Stimulated activated naive CD8-positive, alpha-beta T cell treated with anti-CD3 and anti-CD28 coated beads, Interleukin-15, Interleukin-2, amounts not matched to agents 100 ng/mL and 50 ng/mL, for 24 hours (primary cell): ENCODE data around the gene SLC23A3.

Experiments used
- H3K27ac Mint-ChIP-seq: one replicate; pipeline ENCODE4 v1.8.0; 2021; ENCODE audit warnings: mild to moderate bottlenecking, mixed read lengths
- H3K27me3 Mint-ChIP-seq: one replicate; pipeline ENCODE4 v1.8.0; 2021; ENCODE audit warnings: mixed read lengths
- H3K36me3 Mint-ChIP-seq: one replicate; pipeline ENCODE4 v1.8.0; 2021; ENCODE audit warnings: low read depth, mixed read lengths
- H3K4me1 Mint-ChIP-seq: one replicate; pipeline ENCODE4 v1.8.0; 2021; ENCODE audit warnings: low read depth, mixed read lengths
- H3K4me3 Mint-ChIP-seq: one replicate; pipeline ENCODE4 v1.8.0; 2021; ENCODE audit warnings: mild to moderate bottlenecking, mixed read lengths
- H3K9me3 Mint-ChIP-seq: one replicate; pipeline ENCODE4 v1.8.0; 2021; ENCODE audit warnings: mixed read lengths

Gene SLC23A3

DNA sequence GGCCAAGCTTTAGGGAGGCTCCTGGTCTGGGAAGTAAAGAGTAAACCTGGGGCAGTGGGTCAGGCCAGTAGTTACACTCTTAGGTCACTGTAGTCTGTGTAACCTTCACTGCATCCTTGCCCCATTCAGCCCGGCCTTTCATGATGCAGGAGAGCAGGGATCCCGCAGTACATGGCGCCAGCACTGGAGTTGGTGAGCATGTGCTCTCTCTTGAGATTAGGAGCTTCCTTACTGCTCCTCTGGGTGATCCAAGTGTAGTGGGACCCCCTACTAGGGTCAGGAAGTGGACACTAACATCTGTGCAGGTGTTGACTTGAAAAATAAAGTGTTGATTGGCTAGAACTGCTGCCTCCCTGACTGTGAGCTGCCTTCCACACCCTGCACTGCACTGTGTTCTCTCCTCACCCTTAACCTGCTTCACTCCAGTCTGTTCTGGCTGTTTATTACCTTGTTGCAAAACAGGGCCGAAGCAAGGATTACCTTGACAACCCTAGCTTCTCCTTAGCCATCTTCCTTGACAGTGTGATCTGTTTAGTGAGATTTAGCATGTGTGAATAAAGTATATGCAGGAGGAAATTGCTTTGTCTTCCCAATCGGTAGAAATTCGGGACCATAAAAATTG lies 13.4 kb upstream of the SLC23A3 start:
- peaks cover 56% of the 10 kb centered on the region for H3K36me3 Mint-ChIP-seq
- peak overlapping the region; percentile 15 for H3K27ac Mint-ChIP-seq
- no peak overlapping the region for H3K4me3 Mint-ChIP-seq
- no peaks in the 10 kb centered on the region for H3K27me3 Mint-ChIP-seq
- no peaks in the 10 kb centered on the region for H3K9me3 Mint-ChIP-seq
- H3K4me1 Mint-ChIP-seq, result peaks cover 54% of the 10 kb centered on the region

DNA sequence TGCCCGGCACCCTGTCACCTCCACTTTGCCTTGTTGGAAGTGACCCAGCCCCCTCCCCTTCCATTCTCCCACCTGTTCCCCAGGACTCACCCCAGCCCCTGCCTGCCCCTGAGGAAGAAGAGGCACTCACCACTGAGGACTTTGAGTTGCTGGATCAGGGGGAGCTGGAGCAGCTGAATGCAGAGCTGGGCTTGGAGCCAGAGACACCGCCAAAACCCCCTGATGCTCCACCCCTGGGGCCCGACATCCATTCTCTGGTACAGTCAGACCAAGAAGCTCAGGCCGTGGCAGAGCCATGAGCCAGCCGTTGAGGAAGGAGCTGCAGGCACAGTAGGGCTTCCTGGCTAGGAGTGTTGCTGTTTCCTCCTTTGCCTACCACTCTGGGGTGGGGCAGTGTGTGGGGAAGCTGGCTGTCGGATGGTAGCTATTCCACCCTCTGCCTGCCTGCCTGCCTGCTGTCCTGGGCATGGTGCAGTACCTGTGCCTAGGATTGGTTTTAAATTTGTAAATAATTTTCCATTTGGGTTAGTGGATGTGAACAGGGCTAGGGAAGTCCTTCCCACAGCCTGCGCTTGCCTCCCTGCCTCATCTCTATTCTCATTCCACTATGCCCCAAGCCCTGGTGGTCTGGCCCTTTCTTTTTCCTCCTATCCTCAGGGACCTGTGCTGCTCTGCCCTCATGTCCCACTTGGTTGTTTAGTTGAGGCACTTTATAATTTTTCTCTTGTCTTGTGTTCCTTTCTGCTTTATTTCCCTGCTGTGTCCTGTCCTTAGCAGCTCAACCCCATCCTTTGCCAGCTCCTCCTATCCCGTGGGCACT lies 12.7 kb upstream of the SLC23A3 start:
- peaks cover 54% of the 10 kb centered on the region for H3K4me1 Mint-ChIP-seq
- H3K27ac Mint-ChIP-seq, result peak overlapping the region; percentile 15
- peaks cover 56% of the 10 kb centered on the region for H3K36me3 Mint-ChIP-seq
- no peak overlapping the region for H3K4me3 Mint-ChIP-seq
- no peaks in the 10 kb centered on the region for H3K27me3 Mint-ChIP-seq
- no peaks in the 10 kb centered on the region for H3K9me3 Mint-ChIP-seq

DNA sequence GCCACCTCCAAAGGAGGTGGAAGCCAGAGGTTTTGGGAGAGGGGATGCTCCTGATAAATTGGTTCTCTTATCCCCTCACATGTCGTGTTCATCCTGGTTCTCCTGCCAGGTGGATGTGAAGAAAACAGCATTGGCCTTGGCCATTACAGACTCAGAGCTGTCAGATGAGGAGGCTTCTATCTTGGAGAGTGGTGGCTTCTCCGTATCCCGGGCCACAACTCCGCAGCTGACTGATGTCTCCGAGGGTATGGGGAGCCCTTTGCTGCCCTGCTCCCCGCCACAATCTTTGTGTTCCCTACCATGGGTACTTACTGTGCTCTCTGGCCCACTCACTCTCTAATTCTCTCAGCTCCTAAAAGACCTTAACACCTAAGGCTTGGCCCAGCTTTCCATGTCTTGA lies 11.7 kb upstream of the SLC23A3 start:
- H3K4me3 Mint-ChIP-seq, result no peak overlapping the region
- peak overlapping the region; percentile 51 for H3K27ac Mint-ChIP-seq
- no peaks in the 10 kb centered on the region for H3K9me3 Mint-ChIP-seq
- H3K36me3 Mint-ChIP-seq, result peaks cover 49% of the 10 kb centered on the region
- H3K4me1 Mint-ChIP-seq, result peaks cover 50% of the 10 kb centered on the region
- H3K27me3 Mint-ChIP-seq, result no peaks in the 10 kb centered on the region

DNA sequence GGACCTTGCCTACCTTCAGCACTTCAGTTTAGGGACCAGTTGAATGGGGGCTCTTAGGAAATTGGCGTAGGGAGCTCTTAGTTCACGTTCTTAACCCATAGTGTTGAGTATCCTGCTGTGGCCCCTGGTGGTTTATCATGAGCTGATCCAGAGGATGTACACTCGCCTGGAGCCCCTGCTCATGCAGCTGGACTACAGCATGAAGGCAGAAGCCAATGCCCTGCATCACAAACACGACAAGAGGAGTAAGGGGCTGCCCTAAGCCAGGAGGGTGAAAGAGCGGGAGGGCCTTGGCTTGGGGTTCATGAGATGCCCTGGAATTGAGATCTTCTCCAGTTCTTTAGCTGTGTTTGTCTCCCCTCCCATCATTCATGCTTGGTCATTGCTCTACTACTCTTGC lies 11.1 kb upstream of the SLC23A3 start:
- Mint-ChIP-seq H3K4me3 (no peak overlapping the region), H3K4me1 (peaks cover 47% of the 10 kb centered on the region), H3K36me3 (peaks cover 45% of the 10 kb centered on the region), H3K27ac (no peak overlapping the region), H3K9me3 (no peaks in the 10 kb centered on the region), H3K27me3 (no peaks in the 10 kb centered on the region)

DNA sequence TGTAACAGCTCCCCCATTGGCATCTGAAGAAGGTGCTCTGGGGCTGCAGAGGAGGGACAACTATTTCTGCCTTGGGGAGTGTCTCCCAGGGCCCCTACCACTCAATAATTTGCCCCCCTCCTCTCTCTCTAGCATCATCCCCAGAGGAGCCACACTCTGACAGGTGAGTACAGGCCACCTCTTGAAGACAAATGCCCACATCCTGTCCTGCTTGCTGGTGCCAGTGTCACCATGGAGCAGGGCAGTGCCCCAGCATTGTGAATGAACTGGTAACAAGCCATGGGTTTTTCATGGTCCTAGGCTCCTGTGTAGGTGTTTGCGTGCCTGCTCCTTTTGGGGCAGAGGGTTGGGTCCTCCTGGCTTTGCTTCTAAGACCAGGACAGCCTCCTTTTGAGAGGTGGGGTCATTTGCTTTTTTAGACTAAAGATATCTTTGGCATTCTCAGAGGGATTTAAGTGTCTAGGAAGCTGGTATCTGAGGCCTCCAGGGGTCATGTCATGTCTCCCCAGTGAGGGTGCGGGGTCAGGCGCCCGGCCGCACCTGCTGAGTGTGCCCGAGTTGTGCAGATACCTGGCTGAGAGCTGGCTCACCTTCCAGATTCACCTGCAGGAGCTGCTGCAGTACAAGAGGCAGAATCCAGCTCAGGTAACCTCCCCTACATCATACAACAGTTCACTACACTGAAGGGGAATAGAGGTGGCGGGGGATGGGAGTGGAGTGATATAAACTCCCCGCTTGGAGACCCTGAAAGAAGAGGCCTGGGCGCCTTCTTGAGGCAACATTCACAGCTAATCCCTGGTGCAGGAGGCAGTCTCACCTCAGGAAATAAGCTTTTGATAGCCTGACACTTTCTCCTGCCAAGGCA lies 10.0 kb upstream of the SLC23A3 start:
- H3K36me3 Mint-ChIP-seq, result peaks cover 36% of the 10 kb centered on the region
- H3K4me1 Mint-ChIP-seq, result peaks cover 54% of the 10 kb centered on the region
- H3K4me3 Mint-ChIP-seq, result peak overlapping the region; percentile 86
- no peaks in the 10 kb centered on the region for H3K27me3 Mint-ChIP-seq
- peak overlapping the region; percentile 65 for H3K27ac Mint-ChIP-seq
- no peaks in the 10 kb centered on the region for H3K9me3 Mint-ChIP-seq

DNA sequence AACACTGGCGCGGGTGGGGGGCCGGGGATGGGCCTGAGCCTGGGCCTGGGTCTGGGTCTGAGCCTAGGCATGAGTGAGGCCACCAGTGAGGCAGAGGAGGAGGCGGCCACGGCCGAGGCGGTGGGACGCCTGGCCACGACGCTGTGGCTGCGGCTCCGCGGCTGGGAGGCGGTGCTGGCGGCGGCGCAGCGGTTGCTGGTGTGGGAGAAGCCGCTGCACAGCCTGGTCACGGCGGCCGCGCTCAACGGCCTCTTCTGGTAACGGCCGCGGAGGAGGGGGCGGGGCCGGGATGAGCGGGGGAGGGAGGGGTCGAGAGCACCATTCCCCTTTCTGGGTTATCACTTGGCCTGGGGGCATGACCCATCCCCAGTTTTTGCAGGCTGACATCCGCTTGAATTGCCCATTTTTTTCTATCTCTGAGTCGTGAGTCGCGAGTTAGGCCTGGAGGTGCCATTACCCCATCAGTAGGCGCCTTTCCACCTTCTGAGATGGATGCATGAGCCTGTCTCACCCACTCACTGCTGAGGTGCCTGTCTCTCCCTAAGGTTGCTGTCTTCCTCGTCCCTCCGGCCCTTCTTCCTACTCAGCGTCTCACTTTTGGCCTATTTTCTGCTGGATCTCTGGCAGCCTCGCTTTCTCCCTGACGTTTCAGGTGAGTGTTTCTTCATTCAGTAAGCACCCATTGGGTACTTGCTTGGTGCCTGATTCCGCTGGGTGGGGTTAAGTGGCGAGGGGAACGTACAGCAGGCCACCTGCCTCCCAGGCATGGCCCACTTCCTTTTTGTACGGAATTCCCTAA lies 8.7 kb upstream of the SLC23A3 start:
- Mint-ChIP-seq H3K9me3 (no peaks in the 10 kb centered on the region), H3K27me3 (no peaks in the 10 kb centered on the region), H3K27ac (peak overlapping the region; percentile 65), H3K4me1 (peaks cover 64% of the 10 kb centered on the region), H3K36me3 (peaks cover 41% of the 10 kb centered on the region), H3K4me3 (peak overlapping the region; percentile 86)

DNA sequence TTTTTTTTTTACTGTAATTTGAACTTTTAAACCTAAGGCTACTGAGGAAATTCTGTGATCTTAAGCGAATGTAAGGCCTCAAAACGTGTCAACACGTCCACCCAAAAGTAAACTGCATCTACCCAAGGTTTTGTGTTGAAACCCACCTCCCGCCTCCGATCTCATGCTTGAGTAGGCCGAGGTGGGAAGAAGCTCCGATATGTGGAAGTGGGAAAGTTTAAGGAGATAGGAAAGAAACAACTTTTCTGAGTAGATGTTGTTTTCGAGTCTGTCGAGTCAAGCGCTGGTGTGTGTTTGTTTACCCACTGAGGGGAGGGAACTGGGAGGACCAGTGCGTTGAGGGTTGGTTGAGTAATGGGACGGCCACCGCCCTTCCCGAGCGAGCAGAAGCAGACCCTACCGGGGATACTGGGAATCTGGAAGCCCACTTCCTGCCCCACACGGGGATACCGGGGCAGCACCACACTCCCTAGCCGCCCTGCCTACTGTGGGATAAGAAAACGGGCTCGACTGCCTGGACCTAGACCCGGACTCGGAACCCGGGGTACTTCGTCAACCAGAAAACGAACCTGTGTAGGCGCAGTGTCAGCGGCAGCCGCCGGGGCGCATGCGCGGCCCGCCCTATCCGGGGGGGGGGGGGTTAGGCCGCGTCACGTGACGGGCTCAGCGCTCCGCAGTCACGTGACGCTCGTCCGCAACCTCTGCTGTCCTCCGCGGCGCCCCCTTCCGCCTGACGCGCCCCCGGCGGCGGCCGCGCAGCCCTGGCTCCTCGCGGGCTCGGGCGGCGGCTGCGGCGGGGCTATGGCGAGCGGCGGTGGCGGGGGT lies 7.9 kb upstream of the SLC23A3 start, which contains the start of gene RETREG2:
Gene RETREG2 (plus strand): TSS at position 724 of the 825 bp plus-strand sequence. CDS start 78 bp downstream, at position 802.
- Mint-ChIP-seq H3K36me3 (peaks cover 35% of the 10 kb centered on the region), H3K4me1 (peaks cover 61% of the 10 kb centered on the region), H3K4me3 (peak within 1 kb of the TSS; percentile 88), H3K9me3 (no peaks in the 10 kb centered on the region), H3K27ac (peak within 1 kb of the TSS; percentile 91), H3K27me3 (no peaks in the 10 kb centered on the region)

DNA sequence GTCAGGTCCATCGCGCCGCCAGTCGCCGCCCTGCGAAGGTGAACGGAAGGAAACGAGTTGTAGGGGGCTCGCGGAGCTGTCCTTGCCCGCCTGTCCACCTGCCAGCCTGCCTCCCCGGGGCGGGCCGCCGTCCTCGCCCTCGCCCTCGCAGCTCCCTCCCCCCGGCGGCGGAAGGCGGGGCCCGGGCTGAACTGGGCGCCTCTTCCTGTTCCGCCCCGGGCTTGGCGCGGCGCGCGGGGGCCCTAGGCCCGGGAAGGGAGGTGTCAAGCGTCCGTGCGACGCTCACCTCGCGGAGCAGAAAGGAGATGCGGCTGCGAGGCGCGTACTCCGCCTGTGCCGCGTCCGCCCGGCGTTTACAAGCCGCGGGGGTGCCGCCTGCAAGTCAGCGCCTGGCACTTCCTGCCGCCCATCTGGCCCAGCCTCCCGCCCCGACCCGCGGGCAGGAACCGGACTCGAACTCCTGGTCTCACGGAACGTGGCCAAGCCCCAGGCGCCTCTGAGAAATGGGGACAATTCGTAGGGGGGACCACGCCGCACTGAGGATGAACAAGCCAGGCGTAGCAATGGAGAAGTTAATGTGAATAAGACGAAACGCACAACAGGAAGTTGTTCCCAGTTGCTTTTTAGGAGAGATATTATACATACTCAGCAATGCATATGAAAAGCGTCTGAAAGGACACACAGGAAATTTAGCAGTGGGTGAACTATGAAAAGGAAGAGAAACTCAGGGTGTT lies 7.2 kb upstream of the SLC23A3 start, which contains the start of gene CNPPD1:
Gene CNPPD1 (minus strand): TSS at position 108 of the 734 bp plus-strand sequence. CDS start 97 bp downstream, at position 11.
- Mint-ChIP-seq H3K4me1 (peaks cover 60% of the 10 kb centered on the region), H3K27ac (peak within 1 kb of the TSS; percentile 91), H3K9me3 (no peaks in the 10 kb centered on the region), H3K27me3 (no peaks in the 10 kb centered on the region), H3K36me3 (peaks cover 38% of the 10 kb centered on the region), H3K4me3 (peak within 1 kb of the TSS; percentile 88)

DNA sequence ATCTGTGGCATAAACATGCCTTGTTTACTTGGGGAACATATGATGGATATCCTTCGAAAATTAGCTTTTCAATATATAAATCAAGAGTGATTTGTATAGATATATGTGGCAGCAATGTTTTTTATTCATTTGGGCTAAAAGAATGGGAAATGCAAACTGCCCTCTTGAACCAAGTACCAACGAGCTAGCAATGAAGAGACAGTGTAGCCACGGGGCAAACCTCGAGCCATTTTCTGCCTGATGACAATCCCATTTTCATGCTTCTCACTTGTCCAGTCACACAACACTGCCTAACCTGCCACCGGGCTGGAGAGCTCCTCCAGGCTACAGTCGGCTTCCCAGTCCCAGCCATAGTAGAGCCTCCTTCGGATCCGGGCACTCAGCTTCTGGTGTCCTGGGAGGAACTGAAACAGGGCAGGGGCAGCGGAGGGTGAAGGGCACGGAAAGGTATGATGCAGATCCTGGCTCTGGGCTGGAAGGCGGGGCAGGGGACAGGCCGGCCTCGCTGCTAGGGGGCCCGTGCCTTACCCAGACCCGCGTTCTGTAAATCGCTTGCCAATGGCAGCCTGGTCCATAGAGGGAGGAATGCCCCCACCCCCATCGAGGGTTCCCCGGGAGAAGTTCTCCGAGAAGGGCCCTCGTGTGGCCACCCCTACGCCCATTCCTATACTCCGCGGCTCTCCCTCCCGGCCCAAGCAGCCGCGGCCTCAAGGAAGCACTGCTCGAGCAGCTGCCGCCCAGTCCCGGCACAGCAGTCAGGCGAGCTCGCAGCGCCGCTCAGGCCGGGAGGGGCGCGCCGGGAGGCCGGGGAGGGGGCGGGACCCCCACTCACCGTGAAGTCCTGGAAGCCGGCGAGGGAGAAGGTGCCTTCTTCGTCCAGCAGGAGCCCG lies 6.3 kb upstream of the SLC23A3 start:
- H3K36me3 Mint-ChIP-seq, result peaks cover 38% of the 10 kb centered on the region
- no peaks in the 10 kb centered on the region for H3K9me3 Mint-ChIP-seq
- no peaks in the 10 kb centered on the region for H3K27me3 Mint-ChIP-seq
- H3K4me3 Mint-ChIP-seq, result peak overlapping the region; percentile 88
- H3K27ac Mint-ChIP-seq, result peak overlapping the region; percentile 81
- peaks cover 56% of the 10 kb centered on the region for H3K4me1 Mint-ChIP-seq

DNA sequence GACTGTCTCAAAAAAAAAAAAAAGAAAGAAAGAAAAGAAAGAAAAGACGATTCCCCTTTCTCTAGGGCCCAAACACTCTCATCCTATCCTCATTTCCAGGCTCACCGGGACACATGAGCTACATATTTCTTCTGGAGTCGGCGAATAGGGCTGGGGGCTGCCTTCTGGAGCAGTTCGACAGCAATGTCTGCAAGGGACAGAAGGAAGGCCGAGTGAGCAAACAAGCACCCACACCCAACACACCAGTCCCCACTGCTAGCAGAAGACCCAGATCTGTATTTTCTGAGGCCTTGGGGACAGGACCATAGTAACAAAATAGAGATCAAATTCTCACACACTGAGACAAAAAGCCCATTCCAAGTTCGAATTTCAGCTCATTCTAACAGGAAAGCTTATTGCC lies 5.7 kb upstream of the SLC23A3 start:
- Mint-ChIP-seq H3K36me3 (peaks cover 33% of the 10 kb centered on the region), H3K9me3 (no peaks in the 10 kb centered on the region), H3K4me1 (peaks cover 52% of the 10 kb centered on the region), H3K27ac (no peak overlapping the region), H3K4me3 (peak overlapping the region; percentile 88), H3K27me3 (no peaks in the 10 kb centered on the region)

DNA sequence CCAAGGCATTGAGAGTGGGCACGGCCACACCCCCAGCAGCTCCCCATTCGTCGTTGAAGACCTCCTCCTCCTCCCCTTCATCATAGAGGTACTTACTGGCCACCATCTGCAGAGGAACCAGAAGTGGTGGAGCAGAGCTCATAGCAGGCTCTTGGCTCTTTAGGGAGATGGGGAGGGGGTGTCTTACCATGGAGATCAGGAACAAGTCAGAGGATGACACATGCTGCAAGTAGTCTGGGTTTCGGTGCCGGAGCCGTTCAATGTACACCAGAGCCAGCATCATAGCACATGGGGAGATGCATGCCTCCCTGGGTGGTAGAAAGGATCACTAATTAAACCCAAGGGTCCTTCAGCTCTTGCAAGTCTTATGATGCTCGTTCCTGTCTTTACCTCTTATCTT lies 5.0 kb upstream of the SLC23A3 start:
- Mint-ChIP-seq H3K4me1 (peaks cover 47% of the 10 kb centered on the region), H3K27me3 (no peaks in the 10 kb centered on the region), H3K27ac (no peak overlapping the region)

DNA sequence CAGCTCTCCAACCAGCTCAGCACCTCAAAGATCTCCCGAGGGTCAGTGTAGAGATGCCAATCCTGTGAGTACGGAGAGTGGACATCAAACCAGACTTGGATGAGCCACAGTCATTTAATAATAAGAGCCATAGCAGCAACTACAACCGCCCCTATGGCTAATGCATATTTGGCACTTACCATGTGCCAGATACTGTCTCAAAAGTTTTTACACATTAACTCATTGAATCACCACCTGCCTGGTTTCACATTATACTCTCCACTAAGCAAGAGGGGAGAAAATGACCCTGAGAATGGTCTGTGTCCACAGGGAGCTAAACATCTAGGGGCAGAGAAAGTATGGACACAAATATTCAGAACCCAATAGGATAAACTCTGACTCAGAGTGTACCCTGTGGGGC lies 4.3 kb upstream of the SLC23A3 start:
- Mint-ChIP-seq H3K27ac (no peak overlapping the region), H3K9me3 (no peaks in the 10 kb centered on the region), H3K4me1 (peaks cover 41% of the 10 kb centered on the region), H3K27me3 (no peaks in the 10 kb centered on the region), H3K4me3 (peak overlapping the region; percentile 42), H3K36me3 (peaks cover 27% of the 10 kb centered on the region)

More for the DNA sequence above, 5.0 kb upstream of the SLC23A3 start:
- Mint-ChIP-seq H3K4me3 (peak overlapping the region; percentile 88), H3K36me3 (peaks cover 31% of the 10 kb centered on the region), H3K9me3 (no peaks in the 10 kb centered on the region)
